Activated T-helper 2 cell treated with anti-CD3 and anti-CD28 coated beads, Interferon-gamma antibody, Interleukin-2, Interleukin-4, amounts not matched to agents 10 μg/mL and 5 μg/mL and 100 μg/mL, durations not matched to agents 14 hours and 24 hours and 36 hours (primary cell): ENCODE results near the gene PITX3. TPM values are rescaled to one million over a fixed set of nuclear protein-coding genes. Genes with fewer than 3 reads are reported as not detected.

Source experiments
- DNase-seq: peaks from one replicate; pipeline ENCODE4 v3.0.0; 2021; ENCODE audit warnings: low spot score
- H3K27ac Mint-ChIP-seq: one replicate; pipeline ENCODE4 v1.8.0; 2021; ENCODE audit warnings: mixed read lengths
- H3K27me3 Mint-ChIP-seq: one replicate; pipeline ENCODE4 v1.8.0; 2021; ENCODE audit warnings: low read depth, mixed read lengths
- H3K36me3 Mint-ChIP-seq: one replicate; pipeline ENCODE4 v1.8.0; 2021; ENCODE audit warnings: low read depth, mixed read lengths
- H3K4me1 Mint-ChIP-seq: one replicate; pipeline ENCODE4 v1.8.0; 2021; ENCODE audit warnings: low read depth, mixed read lengths
- H3K4me3 Mint-ChIP-seq: one replicate; pipeline ENCODE4 v1.8.0; 2021; ENCODE audit warnings: low read depth, mild to moderate bottlenecking, moderate library complexity, mixed read lengths
- H3K9me3 Mint-ChIP-seq: one replicate; pipeline ENCODE4 v1.8.0; 2021; ENCODE audit warnings: mixed read lengths
- intact Hi-C: fragments of 100-400 bp; cut with micrococcal nuclease; formaldehyde crosslinking; loops from one replicate; pipeline ENCODE4 v1.15.1; 2023
- total RNA-seq: library from RNA; stranded (reverse); gene quantifications from 2 replicates; pipeline ENCODE4 v1.2.3, GENCODE V29; 2022

PITX3 gene
- total RNA-seq, 1 donor from 2014 or later: 0.46 TPM

- Mint-ChIP-seq H3K4me1 (peaks cover 32% of the 10 kb centered on the region), H3K27ac (no peak overlapping the region), H3K36me3 (peaks cover 42% of the 10 kb centered on the region), H3K4me3 (peak overlapping the region; percentile 99), H3K27me3 (peaks cover 4% of the 10 kb centered on the region), H3K9me3 (no peaks in the 10 kb centered on the region)
- DNase-seq: no peak
- intact Hi-C loops: loop anchor here (2.0 to 5.0 kb wide), 2 partner anchors 91 to 150 kb away; partner anchors contain the start of gene NFKB2
Observed at GRCh38 chr10:102247734-102248133, 6.4 kb upstream of the PITX3 start.

- peaks cover 42% of the 10 kb centered on the region for H3K36me3 Mint-ChIP-seq
- peak overlapping the region; percentile 99 for H3K4me3 Mint-ChIP-seq
- H3K9me3 Mint-ChIP-seq: no peaks in the 10 kb centered on the region
- intact Hi-C loops: loop anchor here (2.0 to 5.0 kb wide), 2 partner anchors 93 to 151 kb away; partner anchors contain the start of gene NFKB2
- H3K27ac Mint-ChIP-seq: peak overlapping the region; percentile 92
- H3K4me1 Mint-ChIP-seq: peaks cover 37% of the 10 kb centered on the region
- peaks cover 8% of the 10 kb centered on the region for H3K27me3 Mint-ChIP-seq
- no peak for DNase-seq
Observed at GRCh38 chr10:102246261-102246660, 4.9 kb upstream of the PITX3 start.

GRCh38 chr10:102245932-102246251, 4.6 kb upstream of the PITX3 start:
- H3K27me3 Mint-ChIP-seq: peaks cover 10% of the 10 kb centered on the region
- peak overlapping the region; percentile 92 for H3K27ac Mint-ChIP-seq
- intact Hi-C loops: loop anchor here (2.0 to 5.0 kb wide), 3 partner anchors 93 to 151 kb away; partner anchors contain the start of genes NFKB2 and NOLC1
- H3K4me3 Mint-ChIP-seq: peak overlapping the region; percentile 99
- no peaks in the 10 kb centered on the region for H3K9me3 Mint-ChIP-seq
- peaks cover 39% of the 10 kb centered on the region for H3K36me3 Mint-ChIP-seq
- H3K4me1 Mint-ChIP-seq: peaks cover 39% of the 10 kb centered on the region
- no peak for DNase-seq

- Mint-ChIP-seq H3K27ac (peak within 1 kb of the TSS; percentile 92), H3K9me3 (no peaks in the 10 kb centered on the region), H3K36me3 (peaks cover 37% of the 10 kb centered on the region), H3K4me1 (peaks cover 39% of the 10 kb centered on the region), H3K4me3 (peak within 1 kb of the TSS; percentile 99), H3K27me3 (peaks cover 14% of the 10 kb centered on the region)
- peak; percentile 92 for DNase-seq
- intact Hi-C loops: loop anchor here (2.0 to 5.0 kb wide), 2 partner anchors 93 to 152 kb away; partner anchors contain the start of genes NFKB2 and NOLC1
Observed at GRCh38 chr10:102245082-102245931, 4.0 kb upstream of the PITX3 start, which contains the start of gene GBF1. Gene GBF1 (plus strand): TSS chr10:102245532. CDS start chr10:102258939, 13,407 bp downstream.

- H3K27me3 Mint-ChIP-seq: peaks cover 34% of the 10 kb centered on the region
- intact Hi-C loops: no loop called here
- DNase-seq: no peak
- peaks cover 39% of the 10 kb centered on the region for H3K4me1 Mint-ChIP-seq
- no peaks in the 10 kb centered on the region for H3K9me3 Mint-ChIP-seq
- H3K27ac Mint-ChIP-seq: no peak overlapping the region
- no peak overlapping the region for H3K4me3 Mint-ChIP-seq
- peaks cover 26% of the 10 kb centered on the region for H3K36me3 Mint-ChIP-seq
Observed at GRCh38 chr10:102243309-102243708, 2.0 kb upstream of the PITX3 start.

- peak overlapping the region; percentile 15 for H3K27ac Mint-ChIP-seq
- peaks cover 16% of the 10 kb centered on the region for H3K36me3 Mint-ChIP-seq
- no peak for DNase-seq
- intact Hi-C loops: no loop called here
- peaks cover 29% of the 10 kb centered on the region for H3K4me1 Mint-ChIP-seq
- H3K27me3 Mint-ChIP-seq: peaks cover 42% of the 10 kb centered on the region
- H3K4me3 Mint-ChIP-seq: peak overlapping the region; percentile 80
- H3K9me3 Mint-ChIP-seq: no peaks in the 10 kb centered on the region
Observed at GRCh38 chr10:102242118-102242485, 790 bp upstream of the PITX3 start.

- DNase-seq: no peak
- Mint-ChIP-seq H3K36me3 (peaks cover 6% of the 10 kb centered on the region), H3K9me3 (no peaks in the 10 kb centered on the region), H3K27ac (no peak overlapping the region), H3K27me3 (peaks cover 52% of the 10 kb centered on the region), H3K4me1 (peaks cover 18% of the 10 kb centered on the region), H3K4me3 (peak overlapping the region; percentile 49)
- intact Hi-C loops: loop anchor here (1.0 to 2.0 kb wide), 2 partner anchors 10 to 262 kb away; partner anchors contain the start of genes ACTR1A and SUFU
Observed at GRCh38 chr10:102241032-102241443, 274 bp downstream of the PITX3 start.

GRCh38 chr10:102240467-102241031, 763 bp downstream of the PITX3 start:
- Mint-ChIP-seq H3K27me3 (peaks cover 56% of the 10 kb centered on the region), H3K36me3 (peaks cover 3% of the 10 kb centered on the region), H3K9me3 (no peaks in the 10 kb centered on the region), H3K4me1 (peaks cover 16% of the 10 kb centered on the region), H3K4me3 (peak overlapping the region; percentile 49), H3K27ac (no peak overlapping the region)
- intact Hi-C loops: loop anchor here (1.0 to 2.0 kb wide), 2 partner anchors 9 to 262 kb away; partner anchors contain the start of genes ACTR1A and SUFU
- no peak for DNase-seq

- Mint-ChIP-seq H3K4me3 (no peak overlapping the region), H3K4me1 (peaks cover 8% of the 10 kb centered on the region), H3K27ac (no peak overlapping the region), H3K36me3 (no peaks in the 10 kb centered on the region), H3K9me3 (no peaks in the 10 kb centered on the region), H3K27me3 (peaks cover 64% of the 10 kb centered on the region)
- intact Hi-C loops: no loop called here
- no peak for DNase-seq
Observed at GRCh38 chr10:102237711-102238252, 3.5 kb downstream of the PITX3 start.

GRCh38 chr10:102236006-102236405, 5.3 kb downstream of the PITX3 start:
- Mint-ChIP-seq H3K4me1 (peaks cover 2% of the 10 kb centered on the region), H3K27ac (no peak overlapping the region), H3K36me3 (no peaks in the 10 kb centered on the region), H3K4me3 (no peak overlapping the region), H3K27me3 (peaks cover 60% of the 10 kb centered on the region), H3K9me3 (no peaks in the 10 kb centered on the region)
- DNase-seq: no peak
- intact Hi-C loops: no loop called here

GRCh38 chr10:102235598-102235920, 5.8 kb downstream of the PITX3 start:
- intact Hi-C loops: no loop called here
- no peaks in the 10 kb centered on the region for H3K4me1 Mint-ChIP-seq
- H3K4me3 Mint-ChIP-seq: no peak overlapping the region
- DNase-seq: no peak
- no peaks in the 10 kb centered on the region for H3K9me3 Mint-ChIP-seq
- no peak overlapping the region for H3K27ac Mint-ChIP-seq
- peaks cover 57% of the 10 kb centered on the region for H3K27me3 Mint-ChIP-seq
- H3K36me3 Mint-ChIP-seq: no peaks in the 10 kb centered on the region

- DNase-seq: no peak
- Mint-ChIP-seq H3K27ac (no peak overlapping the region), H3K4me1 (peaks cover 2% of the 10 kb centered on the region), H3K9me3 (no peaks in the 10 kb centered on the region), H3K36me3 (no peaks in the 10 kb centered on the region), H3K4me3 (no peak overlapping the region), H3K27me3 (peaks cover 53% of the 10 kb centered on the region)
- intact Hi-C loops: no loop called here
Observed at GRCh38 chr10:102234888-102235597, 6.3 kb downstream of the PITX3 start.
